HG03469 (cell line): ENCODE data around the gene DMD.
"Not testable (repeated sequence)": the region's sequence is repeated elsewhere in the genome, so short reads cannot be mapped to it uniquely, and the experiment has no call there.

Experiments
- ATAC-seq: cut with Tn5 transposase; IDR thresholded peaks from one replicate; pipeline ENCODE4 v1.9.1; 2021; ENCODE audit warnings: mild to moderate bottlenecking, moderate library complexity, moderate number of reproducible peaks; ENCODE audit not compliant: unreplicated experiment

Gene DMD

GRCh38 chrX:32871636-32872035 lies 339.7 kb downstream of the DMD start:
- ATAC-seq, result no peak

GRCh38 chrX:32868524-32868895 lies 342.8 kb downstream of the DMD start:
- no peak for ATAC-seq

- ATAC-seq, result no peak
These were observed 343.4 kb downstream of the DMD start for GRCh38 chrX:32867781-32868523.

GRCh38 chrX:32852203-32852602 lies 359.1 kb downstream of the DMD start:
- ATAC-seq, result no peak

- no peak for ATAC-seq
These were observed 359.8 kb downstream of the DMD start for GRCh38 chrX:32851556-32851955.

- no peak for ATAC-seq
These were observed 363.4 kb downstream of the DMD start for GRCh38 chrX:32847921-32848320.

GRCh38 chrX:32842053-32842452 lies 369.3 kb downstream of the DMD start:
- no peak for ATAC-seq

GRCh38 chrX:32839781-32840180 lies 371.6 kb downstream of the DMD start:
- no peak for ATAC-seq

GRCh38 chrX:32825009-32825408 lies 386.3 kb downstream of the DMD start:
- no peak for ATAC-seq

- ATAC-seq, result no peak
These were observed 407.3 kb downstream of the DMD start for GRCh38 chrX:32804034-32804433.

GRCh38 chrX:32798990-32799389 lies 412.4 kb downstream of the DMD start:
- ATAC-seq, result no peak

GRCh38 chrX:32788936-32789335 lies 422.4 kb downstream of the DMD start:
- ATAC-seq, result no peak

- no peak for ATAC-seq
These were observed 431.2 kb downstream of the DMD start for GRCh38 chrX:32780109-32780508.

- no peak for ATAC-seq
These were observed 432.4 kb downstream of the DMD start for GRCh38 chrX:32778965-32779364.

- no peak for ATAC-seq
These were observed 436.4 kb downstream of the DMD start for GRCh38 chrX:32774966-32775365.

- ATAC-seq, result no peak
These were observed 462.3 kb downstream of the DMD start for GRCh38 chrX:32749070-32749469.

- no peak for ATAC-seq
These were observed 466.0 kb downstream of the DMD start for GRCh38 chrX:32745323-32745722.

- ATAC-seq, result no peak
These were observed 466.4 kb downstream of the DMD start for GRCh38 chrX:32744921-32745320.

GRCh38 chrX:32741910-32742309 lies 469.4 kb downstream of the DMD start:
- ATAC-seq, result no peak

GRCh38 chrX:32708542-32708941 lies 502.8 kb downstream of the DMD start:
- ATAC-seq, result no peak

GRCh38 chrX:32705385-32705784 lies 506.0 kb downstream of the DMD start:
- ATAC-seq, result not testable (repeated sequence)

- no peak for ATAC-seq
These were observed 524.0 kb downstream of the DMD start for GRCh38 chrX:32687379-32687778.

- ATAC-seq, result no peak
These were observed 532.9 kb downstream of the DMD start for GRCh38 chrX:32678487-32678886.
